ENCODE measurements around the gene CFAP46.

DNA sequence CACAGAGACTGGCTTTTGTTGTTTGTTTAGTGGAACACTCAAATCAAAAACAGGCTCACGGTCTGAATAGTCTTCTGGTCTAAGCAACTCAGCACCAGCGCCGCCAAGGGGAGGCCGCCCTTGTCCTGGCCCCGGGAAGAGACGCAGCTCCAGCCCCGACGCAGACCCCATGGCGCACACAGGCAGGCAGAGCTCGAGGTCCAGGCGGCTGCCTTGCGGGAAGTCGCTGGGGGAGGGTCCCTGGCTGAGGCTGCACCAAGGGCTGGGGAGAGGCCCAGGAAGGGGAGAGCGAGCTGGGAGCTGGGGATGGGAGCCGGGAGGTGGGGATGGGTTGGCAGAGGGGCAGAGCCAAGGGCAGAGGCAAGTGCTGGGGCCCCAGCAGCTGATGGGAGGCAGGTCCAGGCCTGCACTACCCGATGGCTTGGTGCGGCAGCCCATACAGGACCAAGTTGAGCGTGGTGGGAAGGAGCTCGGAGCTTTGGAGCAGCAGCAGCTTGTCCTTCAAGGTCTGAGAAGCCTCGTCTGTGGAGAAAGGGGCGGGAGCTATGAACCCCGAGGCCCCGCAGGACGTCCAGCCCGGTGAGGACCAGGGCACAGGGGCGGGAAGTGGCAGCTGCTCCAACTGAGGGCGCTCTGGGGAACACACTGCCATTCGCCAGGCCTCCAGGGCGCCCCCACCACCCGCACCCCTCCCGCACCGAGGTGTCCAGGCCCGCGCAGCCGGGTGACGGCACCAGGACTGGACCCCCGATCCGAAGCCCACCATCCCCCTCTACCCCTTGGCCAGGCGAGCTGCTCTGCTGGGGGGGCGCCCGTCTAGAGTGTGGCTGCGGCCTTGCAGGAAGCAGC is 133.8 kb downstream of the CFAP46 start:
- TF ChIP-seq, protein P1, sequence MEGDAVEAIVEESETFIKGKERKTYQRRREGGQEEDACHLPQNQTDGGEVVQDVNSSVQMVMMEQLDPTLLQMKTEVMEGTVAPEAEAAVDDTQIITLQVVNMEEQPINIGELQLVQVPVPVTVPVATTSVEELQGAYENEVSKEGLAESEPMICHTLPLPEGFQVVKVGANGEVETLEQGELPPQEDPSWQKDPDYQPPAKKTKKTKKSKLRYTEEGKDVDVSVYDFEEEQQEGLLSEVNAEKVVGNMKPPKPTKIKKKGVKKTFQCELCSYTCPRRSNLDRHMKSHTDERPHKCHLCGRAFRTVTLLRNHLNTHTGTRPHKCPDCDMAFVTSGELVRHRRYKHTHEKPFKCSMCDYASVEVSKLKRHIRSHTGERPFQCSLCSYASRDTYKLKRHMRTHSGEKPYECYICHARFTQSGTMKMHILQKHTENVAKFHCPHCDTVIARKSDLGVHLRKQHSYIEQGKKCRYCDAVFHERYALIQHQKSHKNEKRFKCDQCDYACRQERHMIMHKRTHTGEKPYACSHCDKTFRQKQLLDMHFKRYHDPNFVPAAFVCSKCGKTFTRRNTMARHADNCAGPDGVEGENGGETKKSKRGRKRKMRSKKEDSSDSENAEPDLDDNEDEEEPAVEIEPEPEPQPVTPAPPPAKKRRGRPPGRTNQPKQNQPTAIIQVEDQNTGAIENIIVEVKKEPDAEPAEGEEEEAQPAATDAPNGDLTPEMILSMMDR (IDR thresholded peaks at IDR 0.05): no peak
- TF ChIP-seq POLR2A (IDR thresholded peaks at IDR 0.05): no peak

Data from esophagus squamous epithelium (tissue), 4 donors.